Sigmoid colon (tissue), 7 donors: ENCODE results near the gene OR2M7. TPM values are rescaled to one million over a fixed set of nuclear protein-coding genes. Genes with fewer than 3 reads are reported as not detected.
"Not testable (repeated sequence)": the region's sequence is repeated elsewhere in the genome, so short reads cannot be mapped to it uniquely, and the experiment has no call there.

ENCODE experiments used
- DNase-seq: peaks from one replicate; pipeline ENCODE4 v3.0.0-alpha.2; 2019
- H3K27ac ChIP-seq, 4 donors: fragments of 200-600 bp; sonication (generic); one replicate each; pipeline ENCODE4 v1.5.1; 2016 to 2019; ENCODE audit warnings: mild to moderate bottlenecking in 1 of 4
- H3K27me3 ChIP-seq, 3 donors: fragments of 200-600 bp; sonication (generic); one replicate each; pipeline ENCODE4 v1.5.1; 2019; ENCODE audit warnings: mild to moderate bottlenecking in 1 of 3
- H3K36me3 ChIP-seq, 4 donors: fragments of 200-600 bp; sonication (generic); one replicate each; pipeline ENCODE4 v1.5.1; 2016 to 2019
- H3K4me1 ChIP-seq, 4 donors: fragments of 200-600 bp; sonication (generic); one replicate each; pipeline ENCODE4 v1.5.1; 2017 to 2019
- H3K4me3 ChIP-seq, 4 donors: fragments of 200-600 bp; sonication (generic); one replicate each; pipeline ENCODE4 v1.5.1; 2017 to 2019; ENCODE audit warnings: mild to moderate bottlenecking in 2 of 4, moderate library complexity in 1 of 4
- H3K9me3 ChIP-seq, 4 donors: fragments of 200-600 bp in 3 of 4; sonication (generic) in 3 of 4; one replicate each; pipeline versions ENCODE4 v1.5.1 to v1.6.1; 2013 to 2019
- CTCF ChIP-seq, 4 experiments: fragments of 450-650 bp in 3 of 4; fragments of 200-600 bp in 1 of 4; IDR thresholded peaks; one replicate each; pipeline ENCODE4 v1.5.1; 2016 to 2019; ENCODE audit warnings: antibody characterized with exemption in 4 of 4, mild to moderate bottlenecking in 3 of 4, moderate library complexity in 2 of 4
- EP300 ChIP-seq, 4 donors: sonication (generic); formaldehyde crosslinking; IDR thresholded peaks; one replicate each; pipeline ENCODE4 v1.6.1; 2017; ENCODE audit warnings: antibody characterized with exemption in 4 of 4
- POLR2A ChIP-seq, 2 donors: fragments of 450-650 bp; IDR thresholded peaks; one replicate each; pipeline ENCODE4 v1.6.1; 2016; ENCODE audit warnings: antibody characterized with exemption in 2 of 2, mild to moderate bottlenecking in 2 of 2, moderate library complexity in 2 of 2
- POLR2AphosphoS5 ChIP-seq, 4 donors: sonication (generic); formaldehyde crosslinking; IDR thresholded peaks; one replicate each; pipeline ENCODE4 v1.6.1; 2017; ENCODE audit warnings: antibody characterized with exemption in 4 of 4
- WGBS, 2 donors: extraction: QIAGEN DNeasy Blood & Tissue Kit; methylation state at CpG; one replicate each; pipeline ENCODE4 v1.1.7; 2013; 5-methylcytosine and 5-hydroxymethylcytosine counted together
- intact Hi-C: fragments of 100-400 bp; cut with DNase I; formaldehyde crosslinking; loops from one replicate; pipeline ENCODE4 v1.15.1; 2023
- polyA plus RNA-seq, 3 donors: library from polyadenylated mRNA; stranded (reverse); fragments of 200-250 nt; gene quantifications; one replicate each; pipeline ENCODE4 v1.2.3, GENCODE V29; 2013
- total RNA-seq, 4 donors: library from RNA; depleted of rRNA; stranded (reverse); fragments of >200 nt; gene quantifications; one replicate each; pipeline ENCODE4 v1.1.0, GENCODE V29; 2016
- donor health status: healthy with polysubstance abuse.
- donor health status: Bipolar disorder and iron deficiency.
- donor health status: healthy.

OR2M7 gene
- total and polyA plus RNA-seq, 7 donors, result not detected

GRCh38 chr1:248306103-248306502 is 18.3 kb downstream of the OR2M7 start:
- WGBS, 2 donors, result 90% methylated on average over 19 of the region's 19 CpGs
- intact Hi-C loops, result no loop called here
- Histone ChIP-seq H3K27me3 (no peaks in the 10 kb centered on the region), H3K36me3 (no peaks in the 10 kb centered on the region), H3K4me1 (no peaks in the 10 kb centered on the region), H3K4me3 (no peak overlapping the region), H3K9me3 (no peaks in the 10 kb centered on the region), H3K27ac (no peak overlapping the region)
- TF ChIP-seq POLR2A (IDR thresholded peaks at IDR 0.05) (no peak), CTCF (IDR thresholded peaks at IDR 0.05) (no peak), POLR2AphosphoS5 (IDR thresholded peaks at IDR 0.05) (no peak), EP300 (IDR thresholded peaks at IDR 0.05) (no peak)
- no peak for DNase-seq

DNA sequence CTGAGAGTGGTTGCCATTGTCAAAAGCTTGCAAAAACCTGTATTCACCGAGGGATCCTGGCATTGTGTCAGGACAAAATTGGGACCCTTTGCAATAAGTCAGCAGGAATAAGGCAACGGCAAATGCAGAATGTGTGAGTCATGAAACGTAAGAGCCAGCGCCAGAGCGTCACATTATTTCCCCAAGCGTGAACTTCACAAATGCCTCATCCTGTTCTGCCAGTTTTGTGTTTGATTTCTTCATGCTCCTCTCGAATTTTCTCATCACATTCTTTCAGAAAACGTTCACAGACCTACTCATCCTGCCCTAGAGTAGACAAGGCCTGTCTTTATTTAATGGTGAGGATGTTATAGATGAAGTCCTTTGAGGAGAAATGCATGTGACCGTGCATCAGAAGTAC is 18.7 kb downstream of the OR2M7 start:
- H3K4me1 ChIP-seq, H3K4me3 ChIP-seq, H3K27me3 ChIP-seq, intact Hi-C loops, H3K36me3 ChIP-seq, DNase-seq, H3K27ac ChIP-seq, H3K9me3 ChIP-seq: not testable (repeated sequence)
- 77 to 79% methylated on average over 9 of the region's 9 CpGs for WGBS, 2 donors

DNA sequence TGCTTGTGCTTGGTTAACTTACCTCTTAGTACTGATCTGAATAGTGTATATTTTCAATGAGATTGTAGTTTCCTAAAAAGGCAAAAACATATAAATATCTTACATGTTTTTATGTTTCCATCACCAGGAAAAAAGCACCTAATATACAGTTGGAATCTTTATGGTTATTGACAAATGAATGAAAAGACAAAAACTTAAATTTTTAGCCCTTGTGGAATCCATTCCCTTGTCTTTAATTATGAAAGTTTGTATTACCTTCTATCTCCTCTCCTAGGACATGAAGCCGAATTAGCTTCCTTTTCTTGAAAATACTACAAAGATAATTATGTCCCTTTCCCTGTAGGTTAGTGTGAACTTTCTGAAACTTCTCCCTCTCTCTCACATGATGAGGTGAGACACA is 21.0 kb downstream of the OR2M7 start, which contains the start of gene OR2T12:
TSS of gene OR2T12 (minus strand) at position 101 of the 400 bp plus-strand sequence. CDS start 7,846 bp downstream, outside the sequence.
- Histone ChIP-seq H3K9me3 (no peaks in the 10 kb centered on the region), H3K36me3 (no peaks in the 10 kb centered on the region), H3K4me1 (no peaks in the 10 kb centered on the region), H3K27me3 (no peaks in the 10 kb centered on the region), H3K27ac (no peak within 1 kb of the TSS), H3K4me3 (no peak within 1 kb of the TSS)
- intact Hi-C loops, result no loop called here
- 86 to 89% methylated on average over 1 of the region's 1 CpG for WGBS, 2 donors
- DNase-seq, result no peak
- TF ChIP-seq POLR2A (IDR thresholded peaks at IDR 0.05), result no peak
- TF ChIP-seq CTCF (IDR thresholded peaks at IDR 0.05), result no peak

DNA sequence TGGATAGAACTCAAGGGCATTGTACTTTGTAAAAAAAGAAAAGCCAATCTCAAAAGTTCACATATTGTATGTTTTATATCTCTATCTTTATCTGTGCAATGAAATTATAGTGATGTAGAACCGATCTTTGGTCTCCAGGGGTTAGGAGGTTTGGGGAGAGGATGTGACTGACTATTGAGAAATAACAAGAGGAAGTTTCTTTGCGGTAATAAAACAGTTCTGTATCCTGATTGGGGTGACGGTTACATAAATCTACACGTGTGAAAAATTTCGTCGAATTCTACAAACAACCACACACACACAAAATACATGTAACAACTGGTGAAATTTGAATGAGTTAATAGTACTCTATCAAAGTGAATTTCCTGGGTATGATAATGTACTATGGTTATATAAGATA is 36.0 kb downstream of the OR2M7 start:
- Histone ChIP-seq H3K4me3 (no peak overlapping the region), H3K9me3 (no peaks in the 10 kb centered on the region), H3K36me3 (no peaks in the 10 kb centered on the region), H3K4me1 (no peaks in the 10 kb centered on the region), H3K27me3 (no peaks in the 10 kb centered on the region), H3K27ac (no peak overlapping the region)
- TF ChIP-seq POLR2AphosphoS5 (IDR thresholded peaks at IDR 0.05) (no peak), CTCF (IDR thresholded peaks at IDR 0.05) (no peak), EP300 (IDR thresholded peaks at IDR 0.05) (no peak), POLR2A (IDR thresholded peaks at IDR 0.05) (no peak)
- intact Hi-C loops, result no loop called here
- DNase-seq, result no peak
- WGBS, 2 donors, result 36 to 62% methylated on average over 6 of the region's 6 CpGs

- DNase-seq, result no peak
- intact Hi-C loops, result no loop called here
- no peaks in the 10 kb centered on the region for H3K27me3 ChIP-seq
- H3K4me3 ChIP-seq, result no peak within 1 kb of the TSS
- H3K4me1 ChIP-seq, result no peaks in the 10 kb centered on the region
- H3K9me3 ChIP-seq, result peaks cover 0 to 2% (median 0%) of the 10 kb centered on the region in 4 donors
- TF ChIP-seq POLR2A (IDR thresholded peaks at IDR 0.05), result no peak
- no peak for TF ChIP-seq POLR2AphosphoS5 (IDR thresholded peaks at IDR 0.05)
- TF ChIP-seq EP300 (IDR thresholded peaks at IDR 0.05), result no peak
- TF ChIP-seq CTCF (IDR thresholded peaks at IDR 0.05), result no peak
- no peaks in the 10 kb centered on the region for H3K36me3 ChIP-seq
- no peak within 1 kb of the TSS for H3K27ac ChIP-seq
- 30 to 54% methylated on average over 1 of the region's 1 CpG for WGBS, 2 donors
These were observed 46.5 kb downstream of the OR2M7 start, which contains the start of gene OR2T33 for GRCh38 chr1:248277876-248278275. OR2T33 (minus strand) TSS chr1:248277976; CDS start chr1:248273814, 4,162 bp downstream.

Other genes with a start within 250 kb of the OR2M7 start
- gene OR2L13, start 229.4 kb downstream of the OR2M7 start, total RNA-seq, result not detected
- gene OR2L13, start 229.4 kb downstream of the OR2M7 start, polyA plus RNA-seq, result under 1 TPM in 1 of 3 donors, not detected in 2; 0.15 TPM
- gene OR2M5, start 179.4 kb downstream of the OR2M7 start, total RNA-seq, result not detected
- not detected for gene OR2M5, start 179.4 kb downstream of the OR2M7 start, polyA plus RNA-seq
- under 1 TPM in 1 of 4 donors, not detected in 3; 0.36 TPM for gene OR2M2, start 149.7 kb downstream of the OR2M7 start, total RNA-seq
- not detected for gene OR2M2, start 149.7 kb downstream of the OR2M7 start, polyA plus RNA-seq
- not detected for gene OR2M3, start 127.3 kb downstream of the OR2M7 start, total RNA-seq
- gene OR2M3, start 127.3 kb downstream of the OR2M7 start, polyA plus RNA-seq, result not detected
- not detected for gene OR2M4, start 93.2 kb downstream of the OR2M7 start, total RNA-seq
- not detected for gene OR2M4, start 93.2 kb downstream of the OR2M7 start, polyA plus RNA-seq
- not detected for gene OR2T33, start 46.6 kb downstream of the OR2M7 start, total RNA-seq
- gene OR2T33, start 46.6 kb downstream of the OR2M7 start, polyA plus RNA-seq, result not detected
- gene OR2T12, start 21.1 kb downstream of the OR2M7 start, total RNA-seq, result not detected
- gene OR2T12, start 21.1 kb downstream of the OR2M7 start, polyA plus RNA-seq, result not detected
- gene OR14C36, start 24.2 kb upstream of the OR2M7 start, total RNA-seq, result not detected
- gene OR14C36, start 24.2 kb upstream of the OR2M7 start, polyA plus RNA-seq, result not detected
- gene OR2T4, start 37.1 kb upstream of the OR2M7 start, total RNA-seq, result not detected
- not detected for gene OR2T4, start 37.1 kb upstream of the OR2M7 start, polyA plus RNA-seq
- gene OR2T6, start 51.2 kb upstream of the OR2M7 start, total RNA-seq, result not detected
- gene OR2T6, start 51.2 kb upstream of the OR2M7 start, polyA plus RNA-seq, result not detected
- gene OR2T1, start 78.5 kb upstream of the OR2M7 start, total RNA-seq, result not detected
- not detected for gene OR2T1, start 78.5 kb upstream of the OR2M7 start, polyA plus RNA-seq
- gene OR2T2, start 121.1 kb upstream of the OR2M7 start, total RNA-seq, result not detected
- gene OR2T2, start 121.1 kb upstream of the OR2M7 start, polyA plus RNA-seq, result not detected
- not detected for gene OR2T3, start 148.8 kb upstream of the OR2M7 start, total RNA-seq
- not detected for gene OR2T3, start 148.8 kb upstream of the OR2M7 start, polyA plus RNA-seq
- gene OR2T5, start 164.0 kb upstream of the OR2M7 start, total RNA-seq, result not detected
- gene OR2T5, start 164.0 kb upstream of the OR2M7 start, polyA plus RNA-seq, result not detected
- gene OR2G6, start 183.5 kb upstream of the OR2M7 start, total RNA-seq, result not detected
- not detected for gene OR2G6, start 183.5 kb upstream of the OR2M7 start, polyA plus RNA-seq
- gene OR2T29, start 238.2 kb upstream of the OR2M7 start, total RNA-seq, result not detected
- not detected for gene OR2T29, start 238.2 kb upstream of the OR2M7 start, polyA plus RNA-seq